HG03342 (cell line): ENCODE data around the gene INSYN2B.

Experiments
- ATAC-seq: cut with Tn5 transposase; IDR thresholded peaks from one replicate; pipeline ENCODE4 v1.9.1; 2021; ENCODE audit warnings: mild to moderate bottlenecking, moderate library complexity; ENCODE audit not compliant: unreplicated experiment

The INSYN2B gene

GRCh38 chr5:169895926-169896325 is 84.4 kb downstream of the INSYN2B start:
- no peak for ATAC-seq

- no peak for ATAC-seq
These were observed 86.7 kb downstream of the INSYN2B start for GRCh38 chr5:169893571-169893970.

- ATAC-seq, result no peak
These were observed 87.3 kb downstream of the INSYN2B start for GRCh38 chr5:169893010-169893409.

GRCh38 chr5:169889572-169889971 is 90.7 kb downstream of the INSYN2B start:
- no peak for ATAC-seq

- ATAC-seq, result no peak
These were observed 93.6 kb downstream of the INSYN2B start for GRCh38 chr5:169886677-169887076.

GRCh38 chr5:169886033-169886432 is 94.3 kb downstream of the INSYN2B start:
- no peak for ATAC-seq

GRCh38 chr5:169881702-169882303 is 98.5 kb downstream of the INSYN2B start:
- ATAC-seq, result no peak

- no peak for ATAC-seq
These were observed 99.5 kb downstream of the INSYN2B start for GRCh38 chr5:169880785-169881184.

GRCh38 chr5:169880012-169880663 is 100.2 kb downstream of the INSYN2B start:
- no peak for ATAC-seq

GRCh38 chr5:169876386-169876785 is 103.9 kb downstream of the INSYN2B start:
- no peak for ATAC-seq

GRCh38 chr5:169875731-169876130 is 104.6 kb downstream of the INSYN2B start:
- no peak for ATAC-seq

- no peak for ATAC-seq
These were observed 105.1 kb downstream of the INSYN2B start for GRCh38 chr5:169875091-169875728.

- ATAC-seq, result no peak
These were observed 105.7 kb downstream of the INSYN2B start for GRCh38 chr5:169874621-169875020.

- no peak for ATAC-seq
These were observed 106.7 kb downstream of the INSYN2B start for GRCh38 chr5:169873642-169874041.

GRCh38 chr5:169871826-169872490 is 108.3 kb downstream of the INSYN2B start:
- no peak for ATAC-seq

- ATAC-seq, result no peak
These were observed 110.1 kb downstream of the INSYN2B start for GRCh38 chr5:169870211-169870610.

GRCh38 chr5:169869066-169869465 is 111.2 kb downstream of the INSYN2B start:
- no peak for ATAC-seq

- no peak for ATAC-seq
These were observed 112.9 kb downstream of the INSYN2B start for GRCh38 chr5:169867347-169867746.

- ATAC-seq, result no peak
These were observed 115.8 kb downstream of the INSYN2B start for GRCh38 chr5:169864483-169864882.

- no peak for ATAC-seq
These were observed 117.9 kb downstream of the INSYN2B start for GRCh38 chr5:169862391-169862811.

GRCh38 chr5:169861934-169862333 is 118.4 kb downstream of the INSYN2B start:
- no peak for ATAC-seq

GRCh38 chr5:169861433-169861832 is 118.9 kb downstream of the INSYN2B start:
- ATAC-seq, result no peak
